Measurements from ENCODE around the gene ACO2. TPM values are rescaled to one million over a fixed set of nuclear protein-coding genes. Genes with fewer than 3 reads are reported as not detected.

ACO2 gene
- total and polyA plus RNA-seq, 2 of the 13 experiments (the other 11 are each of a cell fraction or from before 2014, with no cell fraction given) = 19.2 to 45.6 TPM

DNA sequence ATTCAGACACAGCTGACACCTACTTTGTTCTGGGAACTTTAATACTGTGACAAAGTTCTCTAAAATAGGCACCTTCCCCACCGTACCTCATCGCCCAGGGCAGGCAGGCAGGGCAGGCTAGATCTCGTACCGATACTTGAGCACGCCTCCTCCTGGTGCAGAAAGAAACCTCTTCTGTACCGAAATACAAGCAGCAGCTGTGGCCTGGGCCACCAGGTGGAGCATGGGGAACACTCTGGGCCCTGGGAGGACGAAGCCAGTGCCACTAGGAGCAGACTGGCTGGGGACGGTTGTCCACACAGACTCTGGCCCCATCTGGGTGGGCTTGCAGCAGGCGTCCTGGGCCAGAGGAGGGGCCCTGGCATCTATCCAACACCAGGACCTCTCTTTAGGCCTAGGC is 108.0 kb downstream of the ACO2 start (continued):
- TF ChIP-seq MAZ (IDR thresholded peaks at IDR 0.05; ENCODE audit: borderline replicate concordance, low read depth, low read length) (0 out of 2 replicates have a peak, but pooled peaks have one; percentile 29), MAZ (CRISPR knock-in tag; IDR thresholded peaks at IDR 0.05; ENCODE audit: low read depth) (peak; percentile 75), SOX5 (CRISPR knock-in tag; IDR thresholded peaks at IDR 0.05; ENCODE audit: borderline replicate concordance) (peak; percentile 34; the same call in 1 of the 2 replicates), ZSCAN9 (CRISPR knock-in tag; IDR thresholded peaks at IDR 0.05; ENCODE audit: borderline replicate concordance) (0 out of 2 replicates have a peak, but pooled peaks have one; percentile 62), KDM6A (CRISPR knock-in tag; IDR thresholded peaks at IDR 0.05; ENCODE audit: low read depth) (no peak), ZNF792 (CRISPR knock-in tag; IDR thresholded peaks at IDR 0.05) (peak; percentile 67; the same call in 1 of the 2 replicates), RAD21 (CRISPR knock-in tag; IDR thresholded peaks at IDR 0.05) (peak; percentile 98), GATAD2A (CRISPR knock-in tag; IDR thresholded peaks at IDR 0.05) (peak; percentile 56), ZNF746 (CRISPR knock-in tag; IDR thresholded peaks at IDR 0.05) (no peak), ZFP90 (CRISPR knock-in tag; IDR thresholded peaks at IDR 0.05; ENCODE audit: borderline replicate concordance) (peak; percentile 57; the same call in 1 of the 2 replicates), TEAD3 (CRISPR knock-in tag; optimal IDR thresholded peaks at IDR 0.05; ENCODE audit: borderline replicate concordance) (peak; percentile 34), KDM2A (CRISPR knock-in tag; IDR thresholded peaks at IDR 0.05; ENCODE audit: borderline replicate concordance, low read depth) (peak; percentile 87), ZSCAN21 (CRISPR knock-in tag; IDR thresholded peaks at IDR 0.05; ENCODE audit: borderline replicate concordance) (peak; percentile 32; the same call in 1 of the 2 replicates), SOX13 (IDR thresholded peaks at IDR 0.05) (no peak), SOX13 (CRISPR knock-in tag; conservative IDR thresholded peaks at IDR 0.05 in 1 of 2, IDR thresholded peaks at IDR 0.05 in 1 of 2) (peak in 1 of 2 experiments; percentile 33; a peak in 1 of 4 replicates), HBP1 (CRISPR knock-in tag; IDR thresholded peaks at IDR 0.05; ENCODE audit: low read depth) (no peak), ELF1 (CRISPR knock-in tag; IDR thresholded peaks at IDR 0.05) (no peak; the same call in 1 of the 2 replicates), ZNF615 (CRISPR knock-in tag; IDR thresholded peaks at IDR 0.05; ENCODE audit: borderline replicate concordance) (no peak), ZNF768 (CRISPR knock-in tag; IDR thresholded peaks at IDR 0.05) (peak; percentile 50; the same call in 1 of the 2 replicates), SAFB2 (CRISPR knock-in tag; IDR thresholded peaks at IDR 0.05; ENCODE audit: borderline replicate concordance, low read depth) (no peak), MAX (IDR thresholded peaks at IDR 0.05) (0 out of 2 replicates have a peak, but pooled peaks have one; percentile 36), FOSL2 (CRISPR knock-in tag; IDR thresholded peaks at IDR 0.05) (peak; percentile 27; the same call in 1 of the 2 replicates), ESRRA (CRISPR knock-in tag; IDR thresholded peaks at IDR 0.05; ENCODE audit: low read depth) (no peak), ZNF33A (CRISPR knock-in tag; IDR thresholded peaks at IDR 0.05; ENCODE audit: borderline replicate concordance) (no peak), ZNF331 (CRISPR knock-in tag; IDR thresholded peaks at IDR 0.05) (peak; percentile 74; the same call in 1 of the 2 replicates)
- TF ChIP-seq, protein P1, sequence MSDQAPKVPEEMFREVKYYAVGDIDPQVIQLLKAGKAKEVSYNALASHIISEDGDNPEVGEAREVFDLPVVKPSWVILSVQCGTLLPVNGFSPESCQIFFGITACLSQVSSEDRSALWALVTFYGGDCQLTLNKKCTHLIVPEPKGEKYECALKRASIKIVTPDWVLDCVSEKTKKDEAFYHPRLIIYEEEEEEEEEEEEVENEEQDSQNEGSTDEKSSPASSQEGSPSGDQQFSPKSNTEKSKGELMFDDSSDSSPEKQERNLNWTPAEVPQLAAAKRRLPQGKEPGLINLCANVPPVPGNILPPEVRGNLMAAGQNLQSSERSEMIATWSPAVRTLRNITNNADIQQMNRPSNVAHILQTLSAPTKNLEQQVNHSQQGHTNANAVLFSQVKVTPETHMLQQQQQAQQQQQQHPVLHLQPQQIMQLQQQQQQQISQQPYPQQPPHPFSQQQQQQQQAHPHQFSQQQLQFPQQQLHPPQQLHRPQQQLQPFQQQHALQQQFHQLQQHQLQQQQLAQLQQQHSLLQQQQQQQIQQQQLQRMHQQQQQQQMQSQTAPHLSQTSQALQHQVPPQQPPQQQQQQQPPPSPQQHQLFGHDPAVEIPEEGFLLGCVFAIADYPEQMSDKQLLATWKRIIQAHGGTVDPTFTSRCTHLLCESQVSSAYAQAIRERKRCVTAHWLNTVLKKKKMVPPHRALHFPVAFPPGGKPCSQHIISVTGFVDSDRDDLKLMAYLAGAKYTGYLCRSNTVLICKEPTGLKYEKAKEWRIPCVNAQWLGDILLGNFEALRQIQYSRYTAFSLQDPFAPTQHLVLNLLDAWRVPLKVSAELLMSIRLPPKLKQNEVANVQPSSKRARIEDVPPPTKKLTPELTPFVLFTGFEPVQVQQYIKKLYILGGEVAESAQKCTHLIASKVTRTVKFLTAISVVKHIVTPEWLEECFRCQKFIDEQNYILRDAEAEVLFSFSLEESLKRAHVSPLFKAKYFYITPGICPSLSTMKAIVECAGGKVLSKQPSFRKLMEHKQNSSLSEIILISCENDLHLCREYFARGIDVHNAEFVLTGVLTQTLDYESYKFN (CRISPR knock-in tag; conservative IDR thresholded peaks at IDR 0.05) = peak; percentile 28; the same call in 1 of the 2 replicates
- TF ChIP-seq, protein P2, sequence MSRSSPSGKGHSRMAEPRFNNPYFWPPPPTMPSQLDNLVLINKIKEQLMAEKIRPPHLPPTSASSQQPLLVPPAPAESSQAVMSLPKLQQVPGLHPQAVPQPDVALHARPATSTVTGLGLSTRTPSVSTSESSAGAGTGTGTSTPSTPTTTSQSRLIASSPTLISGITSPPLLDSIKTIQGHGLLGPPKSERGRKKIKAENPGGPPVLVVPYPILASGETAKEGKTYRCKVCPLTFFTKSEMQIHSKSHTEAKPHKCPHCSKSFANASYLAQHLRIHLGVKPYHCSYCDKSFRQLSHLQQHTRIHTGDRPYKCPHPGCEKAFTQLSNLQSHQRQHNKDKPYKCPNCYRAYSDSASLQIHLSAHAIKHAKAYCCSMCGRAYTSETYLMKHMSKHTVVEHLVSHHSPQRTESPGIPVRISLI (CRISPR knock-in tag; IDR thresholded peaks at IDR 0.05; ENCODE audit: borderline replicate concordance) = peak; percentile 60; the same call in 1 of the 2 replicates

All from HepG2 (cell line).